DOHH2 (cell line): Measurements from ENCODE around the gene LCAT.

Experiments
- CTCF ChIP-seq: fragments of 200-600 bp; sonication (generic); IDR thresholded peaks from one replicate; pipeline ENCODE4 v1.5.1; 2014; ENCODE audit warnings: antibody characterized with exemption, mild to moderate bottlenecking, low read depth, low read length; ENCODE audit not compliant: poor library complexity, severe bottlenecking
- EZH2phosphoT487 ChIP-seq: fragments of 200-600 bp; sonication (generic); IDR thresholded peaks from 2 replicates; pipeline ENCODE4 v1.6.1; 2017; ENCODE audit warnings: borderline replicate concordance, mild to moderate bottlenecking, antibody characterized with exemption, low read length, moderate library complexity, mixed read lengths

GRCh38 chr16:67922221-67922620 is 21.7 kb downstream of the LCAT start:
- no peak for TF ChIP-seq CTCF
- no peak for TF ChIP-seq EZH2phosphoT487
